Keratinocyte (primary cell): ENCODE results near the gene OR2W1. TPM values are rescaled to one million over a fixed set of nuclear protein-coding genes. Genes with fewer than 3 reads are reported as not detected.
A peak's percentile ranks its signal among the peaks of the same experiment; 100 is the strongest.

Experiments used
- DNase-seq: peaks from one replicate; pipeline ENCODE4 v3.0.0-alpha.2; 2011; ENCODE audit warnings: low read depth, missing footprints, low spot score
- FAIRE-seq: peaks from 2 replicates; lab custom pipeline; 2011; peaks lifted over from hg19 to GRCh38; lab: Jason Lieb, UNC
- H2AFZ ChIP-seq: 2 replicates; pipeline ENCODE4 v1.6.0; 2012; ENCODE audit warnings: low read length, control low read depth, inconsistent platforms; ENCODE audit not compliant: control insufficient read depth
- H3K27ac ChIP-seq: 2 replicates; pipeline ENCODE4 v1.5.1; 2011; ENCODE audit warnings: low read length; ENCODE audit not compliant: control insufficient read depth, insufficient read depth
- H3K27me3 ChIP-seq: 3 replicates; pipeline ENCODE4 v1.6.0; 2011; ENCODE audit warnings: low read length; ENCODE audit not compliant: control insufficient read depth, insufficient read depth; ENCODE audit errors: extremely low read depth
- H3K36me3 ChIP-seq, 2 experiments: 2 replicates in 1 of 2; 3 replicates in 1 of 2; pipeline ENCODE4 v1.5.1; 2011; ENCODE audit warnings: low read length in 2 of 2, mild to moderate bottlenecking in 1 of 2; ENCODE audit not compliant: control insufficient read depth in 2 of 2, insufficient read depth in 2 of 2; ENCODE audit errors: extremely low read depth in 1 of 2
- H3K4me1 ChIP-seq: 3 replicates; pipeline ENCODE4 v1.5.1; 2011; ENCODE audit warnings: low read length; ENCODE audit not compliant: control insufficient read depth, insufficient read depth; ENCODE audit errors: extremely low read depth
- H3K4me2 ChIP-seq: 3 replicates; pipeline ENCODE4 v1.6.0; 2011; ENCODE audit warnings: low read depth, low read length; ENCODE audit not compliant: control insufficient read depth, insufficient read depth; ENCODE audit errors: extremely low read depth
- H3K4me3 ChIP-seq, 3 experiments: fragments of 200-600 bp in 1 of 3; sonication (generic) in 1 of 3; 2 replicates in 2 of 3; 3 replicates in 1 of 3; pipeline ENCODE4 v1.5.1; 2011 to 2016; ENCODE audit warnings: low read length in 3 of 3, mild to moderate bottlenecking in 3 of 3, control low read depth in 2 of 3, inconsistent platforms in 1 of 3, low read depth in 1 of 3, mixed read lengths in 1 of 3, mixed run types in 1 of 3, moderate library complexity in 1 of 3; ENCODE audit not compliant: control insufficient read depth in 2 of 3, insufficient read depth in 2 of 3; ENCODE audit errors: extremely low read depth in 1 of 3
- H3K79me2 ChIP-seq: 2 replicates; pipeline ENCODE4 v1.6.0; 2012; ENCODE audit warnings: low read length; ENCODE audit not compliant: control insufficient read depth, insufficient read depth
- H3K9ac ChIP-seq: 3 replicates; pipeline ENCODE4 v1.6.0; 2011; ENCODE audit warnings: low read length; ENCODE audit not compliant: control insufficient read depth, insufficient read depth; ENCODE audit errors: extremely low read depth
- H3K9me1 ChIP-seq: 3 replicates; pipeline ENCODE4 v1.6.0; 2011; ENCODE audit warnings: low read length; ENCODE audit not compliant: control insufficient read depth, insufficient read depth; ENCODE audit errors: extremely low read depth
- H3K9me3 ChIP-seq: 2 replicates; pipeline ENCODE4 v1.5.1; 2012; ENCODE audit warnings: low read depth, low read length; ENCODE audit not compliant: control insufficient read depth
- H4K20me1 ChIP-seq: 3 replicates; pipeline ENCODE4 v1.6.0; 2011; ENCODE audit warnings: low read length; ENCODE audit not compliant: control insufficient read depth, insufficient read depth; ENCODE audit errors: extremely low read depth
- EZH2 ChIP-seq: IDR thresholded peaks from one replicate; pipeline ENCODE4 v1.6.1; 2012; ENCODE audit warnings: inconsistent platforms, mild to moderate bottlenecking, low read length, moderate library complexity
- dilution Hi-C: fragments of 300-500 bp; cut with MboI; formaldehyde crosslinking; loops from one replicate; pipeline ENCODE4 v1.7.0; 2020; ENCODE audit warnings: low sequenced_read_pairs; ENCODE audit not compliant: extremely low pct_ligation_motif_present
- polyA plus RNA-seq, 5 experiments: library from polyadenylated mRNA; depleted of rRNA in 3 of 5; stranded (reverse) in 3 of 5; stranded (forward) in 1 of 5; unstranded in 1 of 5; fragments of >200 nt; gene quantifications; 1 replicate in 1 of 5; 2 replicates in 3 of 5; 3 replicates in 1 of 5; pipeline versions ENCODE4 v1.2.1 to v1.2.3, GENCODE V29; 2011 to 2012; ENCODE audit warnings: missing spikeins in 2 of 5, low read depth in 1 of 5, low replicate concordance in 1 of 5
- TF ChIP-seq, protein P1 (sequence below), 3 experiments: IDR thresholded peaks in 1 of 3; conservative IDR thresholded peaks in 1 of 3; optimal IDR thresholded peaks in 1 of 3; 2 replicates in 2 of 3; 3 replicates in 1 of 3; pipeline versions ENCODE3 to v1.5.1; 2011; ENCODE audit warnings: low read length in 3 of 3, mild to moderate bottlenecking in 3 of 3, moderate library complexity in 2 of 3, control low read depth in 1 of 3, inconsistent platforms in 1 of 3; ENCODE audit not compliant: insufficient read depth in 2 of 3; ENCODE audit errors: extremely low read depth in 1 of 3

Gene OR2W1
- polyA plus RNA-seq, 1 donor (not counting 4 experiments of a cell fraction or from before 2014, with no cell fraction given): not detected

DNA sequence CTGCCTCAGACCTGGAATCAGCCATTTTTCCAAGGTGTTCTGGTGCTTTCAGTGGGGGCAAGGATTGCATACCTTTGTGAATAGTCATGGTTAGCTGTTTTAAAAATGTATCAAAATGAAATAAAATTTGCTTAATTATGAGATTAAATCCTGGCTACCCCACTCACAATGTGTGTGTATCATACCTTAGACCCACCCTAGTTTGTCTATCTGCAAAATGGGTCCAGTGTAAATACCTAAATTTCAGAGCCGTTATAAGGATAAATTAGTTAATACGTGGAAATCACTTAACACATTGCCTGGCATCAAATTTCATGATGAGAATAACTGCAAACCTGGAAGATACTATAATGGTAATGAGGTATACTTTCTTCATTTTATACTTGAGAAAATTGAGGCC is 36.9 kb downstream of the OR2W1 start:
- no peak overlapping the region for H2AFZ ChIP-seq
- TF ChIP-seq, protein P1, sequence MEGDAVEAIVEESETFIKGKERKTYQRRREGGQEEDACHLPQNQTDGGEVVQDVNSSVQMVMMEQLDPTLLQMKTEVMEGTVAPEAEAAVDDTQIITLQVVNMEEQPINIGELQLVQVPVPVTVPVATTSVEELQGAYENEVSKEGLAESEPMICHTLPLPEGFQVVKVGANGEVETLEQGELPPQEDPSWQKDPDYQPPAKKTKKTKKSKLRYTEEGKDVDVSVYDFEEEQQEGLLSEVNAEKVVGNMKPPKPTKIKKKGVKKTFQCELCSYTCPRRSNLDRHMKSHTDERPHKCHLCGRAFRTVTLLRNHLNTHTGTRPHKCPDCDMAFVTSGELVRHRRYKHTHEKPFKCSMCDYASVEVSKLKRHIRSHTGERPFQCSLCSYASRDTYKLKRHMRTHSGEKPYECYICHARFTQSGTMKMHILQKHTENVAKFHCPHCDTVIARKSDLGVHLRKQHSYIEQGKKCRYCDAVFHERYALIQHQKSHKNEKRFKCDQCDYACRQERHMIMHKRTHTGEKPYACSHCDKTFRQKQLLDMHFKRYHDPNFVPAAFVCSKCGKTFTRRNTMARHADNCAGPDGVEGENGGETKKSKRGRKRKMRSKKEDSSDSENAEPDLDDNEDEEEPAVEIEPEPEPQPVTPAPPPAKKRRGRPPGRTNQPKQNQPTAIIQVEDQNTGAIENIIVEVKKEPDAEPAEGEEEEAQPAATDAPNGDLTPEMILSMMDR (optimal IDR thresholded peaks at IDR 0.05 in 1 of 3, IDR thresholded peaks at IDR 0.05 in 1 of 3, conservative IDR thresholded peaks at IDR 0.05 in 1 of 3; ENCODE audit: extremely low read depth in 1 of 3, insufficient read depth in 2 of 3, low read length in 3 of 3): no peak
- no peak for TF ChIP-seq EZH2
- dilution Hi-C loops: no loop called here

DNA sequence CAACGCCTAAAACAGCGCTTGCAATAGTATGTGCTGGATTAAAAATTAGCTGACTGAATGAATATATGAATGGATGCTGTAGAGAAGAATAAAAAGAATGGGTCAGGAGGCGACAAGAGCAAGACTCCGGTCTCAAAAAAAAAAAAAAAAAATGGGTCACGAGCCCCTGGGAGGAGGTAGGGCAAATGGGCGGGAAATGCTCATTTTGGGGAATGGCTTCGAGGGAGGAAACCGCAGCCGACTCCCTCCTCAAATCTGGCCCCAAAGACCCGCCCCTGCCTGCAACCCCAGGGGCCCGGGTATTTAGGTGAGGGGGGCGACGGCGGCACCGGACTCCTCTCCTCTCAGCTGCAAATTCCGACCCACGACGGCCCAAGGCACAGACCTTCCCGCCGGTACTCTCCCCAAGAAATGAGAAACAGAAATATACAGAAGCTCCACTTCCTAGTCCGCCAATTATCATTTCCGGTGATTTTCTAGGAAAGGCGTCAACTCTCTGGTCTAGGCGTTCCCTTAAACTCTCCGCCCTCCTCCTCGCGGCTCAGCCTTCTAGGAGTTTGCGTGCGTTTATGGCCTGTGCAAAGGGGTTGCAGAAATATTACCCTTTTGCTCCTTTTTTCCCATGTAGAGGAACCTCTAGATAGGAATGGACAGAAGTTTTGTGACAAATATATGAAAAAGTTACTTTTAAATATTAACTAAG is 39.6 kb downstream of the OR2W1 start, which contains the start of gene ZNF311:
Gene ZNF311, minus strand, starts transcription at position 133 of the 703 bp plus-strand sequence. CDS start 1,361 bp downstream, outside the sequence.
- H3K9ac ChIP-seq: peak within 1 kb of the TSS; percentile 72
- peak within 1 kb of the TSS; percentile 86 for H3K4me2 ChIP-seq
- no peak for DNase-seq
- H3K9me3 ChIP-seq: no peaks in the 10 kb centered on the region
- H3K36me3 ChIP-seq: no peaks in the 10 kb centered on the region
- H3K79me2 ChIP-seq: no peaks in the 10 kb centered on the region
- H3K27me3 ChIP-seq: no peaks in the 10 kb centered on the region
- dilution Hi-C loops: no loop called here
- peak within 1 kb of the TSS; percentile 32 for H3K27ac ChIP-seq
- H3K4me1 ChIP-seq: peaks cover 5% of the 10 kb centered on the region
- peak; percentile 86 for FAIRE-seq
- no peaks in the 10 kb centered on the region for H4K20me1 ChIP-seq
- peak within 1 kb of the TSS; percentile 91 for H2AFZ ChIP-seq
- H3K9me1 ChIP-seq: no peaks in the 10 kb centered on the region
- H3K4me3 ChIP-seq: peak within 1 kb of the TSS; percentile 54 to 83 (median 70)
- TF ChIP-seq, protein P1 (optimal IDR thresholded peaks at IDR 0.05 in 1 of 3, IDR thresholded peaks at IDR 0.05 in 1 of 3, conservative IDR thresholded peaks at IDR 0.05 in 1 of 3; ENCODE audit: extremely low read depth in 1 of 3, insufficient read depth in 2 of 3, low read length in 3 of 3): no peak
- no peak for TF ChIP-seq EZH2

More for the DNA sequence above, 36.9 kb downstream of the OR2W1 start:
- H3K9me3 ChIP-seq: no peaks in the 10 kb centered on the region
- no peak overlapping the region for H3K9ac ChIP-seq
- no peak overlapping the region for H3K4me3 ChIP-seq
- H4K20me1 ChIP-seq: no peaks in the 10 kb centered on the region
- no peaks in the 10 kb centered on the region for H3K9me1 ChIP-seq
- peaks cover 8% of the 10 kb centered on the region for H3K4me1 ChIP-seq
- no peak overlapping the region for H3K27ac ChIP-seq
- H3K4me2 ChIP-seq: no peak overlapping the region
- H3K27me3 ChIP-seq: no peaks in the 10 kb centered on the region
- H3K79me2 ChIP-seq: no peaks in the 10 kb centered on the region
- no peaks in the 10 kb centered on the region for H3K36me3 ChIP-seq
- FAIRE-seq (no peak), DNase-seq (no peak)
